PC-9 (cell line): ENCODE data around the gene MMD.

ENCODE experiments used
- CTCF ChIP-seq: fragments of 200-600 bp; sonication (generic); conservative IDR thresholded peaks from 2 replicates; pipeline ENCODE4 v1.6.1; 2017; ENCODE audit warnings: mixed run types, antibody characterized with exemption, mild to moderate bottlenecking, moderate library complexity
- EZH2 ChIP-seq: fragments of 200-600 bp; sonication (generic); IDR thresholded peaks from 2 replicates; pipeline ENCODE4 v1.8.0; 2017; ENCODE audit warnings: antibody characterized with exemption, low read depth

- TF ChIP-seq CTCF = no peak
- TF ChIP-seq EZH2 = no peak
Measured at GRCh38 chr17:55436224-55437158, 14.9 kb upstream of the MMD start.
